ENCODE measurements around the gene AADACL4.
"Not testable (repeated sequence)": the region's sequence is repeated elsewhere in the genome, so short reads cannot be mapped to it uniquely, and the experiment has no call there.

The AADACL4 gene

DNA sequence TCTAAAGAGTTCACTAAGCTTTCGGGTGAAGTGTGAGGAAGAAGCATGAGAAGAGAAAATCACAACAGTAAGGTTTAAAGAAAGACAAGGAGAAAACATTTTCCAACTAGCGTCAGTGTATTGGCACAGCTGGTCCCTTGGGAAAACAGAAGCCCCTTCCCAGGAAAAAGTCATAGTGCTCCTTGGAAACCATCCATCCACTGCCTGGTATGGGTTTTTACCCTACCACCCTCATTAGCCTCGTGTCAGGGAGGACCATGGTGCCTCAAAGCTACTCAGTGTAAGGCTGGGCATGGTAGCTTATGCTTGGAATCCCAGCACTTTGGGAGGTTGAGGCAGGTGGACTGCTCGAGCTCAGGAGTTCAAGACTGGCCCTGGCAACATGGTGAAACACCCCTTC is 12.7 kb downstream of the AADACL4 start:
- Histone ChIP-seq H3K9ac (ENCODE audit: low read length) (no peak overlapping the region), H3K36me3 (ENCODE audit: control insufficient read depth, insufficient read depth, low read length) (no peaks in the 10 kb centered on the region), H3K27ac (ENCODE audit: low read depth, low read length) (no peak overlapping the region), H3K27me3 (ENCODE audit: control insufficient read depth, insufficient read depth, low read length) (no peaks in the 10 kb centered on the region), H3K4me3 (ENCODE audit: low read length) (no peak overlapping the region), H3K4me1 (ENCODE audit: control insufficient read depth, insufficient read depth, low read length) (no peaks in the 10 kb centered on the region)

DNA sequence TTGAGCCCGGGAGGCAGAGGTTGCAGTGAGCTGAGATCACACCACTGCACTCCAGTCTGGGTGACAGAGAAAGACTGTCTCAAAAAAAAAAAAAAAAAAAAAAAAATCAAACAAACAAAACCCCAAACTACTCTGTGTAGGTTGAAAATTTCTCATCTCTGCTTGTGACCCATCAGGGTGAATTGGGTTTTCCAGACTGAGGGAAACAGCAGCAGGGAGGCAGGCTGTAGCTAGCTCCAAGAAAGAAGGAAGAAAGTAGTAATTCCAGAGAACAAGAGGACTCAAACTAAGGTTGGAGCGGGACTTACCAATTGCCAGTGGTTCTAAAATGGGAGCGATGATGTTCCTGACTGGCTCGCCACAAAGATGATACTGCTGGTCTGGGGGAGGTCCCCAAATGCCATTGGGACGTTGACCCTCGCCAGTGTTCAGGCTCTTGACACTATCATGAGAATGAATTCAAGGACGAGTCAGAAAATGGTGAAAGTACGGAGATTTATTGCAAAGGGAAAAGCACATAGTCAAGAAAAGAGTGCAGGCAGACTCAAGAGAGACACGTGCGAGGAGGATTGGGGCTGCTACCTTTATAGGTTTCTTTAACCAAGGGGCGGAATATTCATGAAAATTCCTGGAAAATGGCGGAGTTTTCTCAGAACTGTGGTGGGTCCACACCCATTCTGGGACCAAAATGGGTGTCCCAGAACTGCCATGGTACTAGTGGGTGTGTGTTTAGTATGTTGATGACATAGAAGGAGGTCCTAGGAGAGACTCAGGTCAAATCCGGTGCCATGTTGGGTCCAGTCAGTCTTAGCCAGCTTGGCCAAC is 13.4 kb downstream of the AADACL4 start:
- Histone ChIP-seq H3K9ac (ENCODE audit: low read length) (no peak overlapping the region), H3K27me3 (ENCODE audit: control insufficient read depth, insufficient read depth, low read length) (no peaks in the 10 kb centered on the region), H3K4me3 (ENCODE audit: low read length) (no peak overlapping the region), H3K27ac (ENCODE audit: low read depth, low read length) (no peak overlapping the region), H3K36me3 (ENCODE audit: control insufficient read depth, insufficient read depth, low read length) (no peaks in the 10 kb centered on the region), H3K4me1 (ENCODE audit: control insufficient read depth, insufficient read depth, low read length) (no peaks in the 10 kb centered on the region)

DNA sequence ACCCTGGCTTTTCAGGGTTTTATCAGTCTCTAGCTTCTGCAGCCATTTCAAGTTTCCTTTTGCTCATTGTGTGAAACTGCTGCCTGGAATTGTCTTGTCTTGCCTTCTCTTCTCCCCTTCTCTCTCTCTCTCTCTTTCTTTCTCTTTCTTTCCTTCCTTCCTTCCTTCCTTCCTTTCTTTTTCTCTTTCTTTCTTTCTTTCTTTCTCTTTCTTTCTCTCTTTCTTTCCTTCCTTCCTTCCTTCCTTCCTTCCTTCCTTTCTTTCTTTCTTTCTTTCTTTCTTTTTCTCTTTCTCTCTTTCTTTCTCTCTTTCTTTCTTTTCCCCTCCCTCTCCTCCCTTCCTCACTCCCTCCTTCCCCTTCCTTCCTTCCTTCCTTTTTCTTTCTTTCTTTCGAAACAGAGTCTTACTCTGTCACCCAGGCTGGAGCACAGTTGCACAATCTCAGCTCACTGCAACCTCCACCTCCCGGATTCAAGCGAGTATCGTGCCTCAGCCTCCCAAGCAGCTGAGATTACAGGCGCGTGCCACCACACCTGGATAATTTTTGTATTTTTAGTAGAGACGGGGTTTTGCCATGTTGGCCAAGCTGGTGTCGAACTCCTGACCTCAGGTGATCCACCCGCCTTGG is 14.1 kb downstream of the AADACL4 start:
- not testable (repeated sequence) for H3K27me3 ChIP-seq (ENCODE audit: control insufficient read depth, insufficient read depth, low read length); H3K4me1 ChIP-seq (ENCODE audit: control insufficient read depth, insufficient read depth, low read length); H3K4me3 ChIP-seq (ENCODE audit: low read length); H3K9ac ChIP-seq (ENCODE audit: low read length); H3K27ac ChIP-seq (ENCODE audit: low read depth, low read length); H3K36me3 ChIP-seq (ENCODE audit: control insufficient read depth, insufficient read depth, low read length)

DNA sequence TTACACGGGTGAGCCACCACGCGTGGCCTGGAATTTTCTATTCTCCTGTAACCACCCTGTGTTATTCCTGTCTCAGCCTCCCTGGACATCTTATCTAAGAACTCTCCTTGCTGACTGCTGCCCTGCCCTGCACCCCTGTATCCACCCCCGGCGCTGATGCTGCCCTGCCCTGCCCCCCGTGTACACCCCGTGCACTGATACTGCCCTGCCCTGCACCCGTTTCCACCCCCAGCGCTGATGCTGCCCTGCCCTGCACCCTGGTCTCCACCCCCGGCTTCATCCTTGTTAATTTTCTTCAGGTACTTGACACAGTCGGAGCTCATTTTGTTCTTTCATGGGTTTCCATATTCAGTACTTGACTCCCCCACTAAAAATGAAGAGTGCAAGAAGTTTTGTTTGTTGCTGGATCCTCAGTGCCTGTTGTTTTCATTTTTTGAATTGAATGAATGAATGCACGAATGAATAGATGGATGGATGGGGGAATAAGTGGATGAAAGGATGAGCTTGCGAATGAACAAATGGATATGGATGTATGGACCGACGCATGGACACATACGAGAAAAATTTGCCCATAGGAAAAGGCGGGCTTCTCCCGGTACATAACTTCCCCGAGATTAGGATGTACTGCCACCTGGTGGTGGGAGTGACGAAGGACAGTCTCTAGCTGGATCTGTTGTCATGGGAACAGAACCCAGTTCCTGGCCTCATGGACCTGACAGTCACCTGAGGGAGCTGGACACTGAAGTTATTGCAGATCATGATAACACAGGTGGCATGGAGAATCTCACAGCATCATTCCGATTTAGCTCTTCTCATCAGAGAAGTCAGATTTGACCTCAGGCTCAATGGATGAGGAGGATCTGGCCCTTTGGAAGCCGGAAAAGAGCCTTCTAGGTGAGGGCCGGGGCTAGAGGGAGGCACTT is 14.9 kb downstream of the AADACL4 start:
- H3K4me3 ChIP-seq (ENCODE audit: low read length) = no peak overlapping the region
- no peak overlapping the region for H3K9ac ChIP-seq (ENCODE audit: low read length)
- no peak overlapping the region for H3K27ac ChIP-seq (ENCODE audit: low read depth, low read length)
- no peaks in the 10 kb centered on the region for H3K4me1 ChIP-seq (ENCODE audit: control insufficient read depth, insufficient read depth, low read length)
- no peaks in the 10 kb centered on the region for H3K36me3 ChIP-seq (ENCODE audit: control insufficient read depth, insufficient read depth, low read length)
- no peaks in the 10 kb centered on the region for H3K27me3 ChIP-seq (ENCODE audit: control insufficient read depth, insufficient read depth, low read length)

DNA sequence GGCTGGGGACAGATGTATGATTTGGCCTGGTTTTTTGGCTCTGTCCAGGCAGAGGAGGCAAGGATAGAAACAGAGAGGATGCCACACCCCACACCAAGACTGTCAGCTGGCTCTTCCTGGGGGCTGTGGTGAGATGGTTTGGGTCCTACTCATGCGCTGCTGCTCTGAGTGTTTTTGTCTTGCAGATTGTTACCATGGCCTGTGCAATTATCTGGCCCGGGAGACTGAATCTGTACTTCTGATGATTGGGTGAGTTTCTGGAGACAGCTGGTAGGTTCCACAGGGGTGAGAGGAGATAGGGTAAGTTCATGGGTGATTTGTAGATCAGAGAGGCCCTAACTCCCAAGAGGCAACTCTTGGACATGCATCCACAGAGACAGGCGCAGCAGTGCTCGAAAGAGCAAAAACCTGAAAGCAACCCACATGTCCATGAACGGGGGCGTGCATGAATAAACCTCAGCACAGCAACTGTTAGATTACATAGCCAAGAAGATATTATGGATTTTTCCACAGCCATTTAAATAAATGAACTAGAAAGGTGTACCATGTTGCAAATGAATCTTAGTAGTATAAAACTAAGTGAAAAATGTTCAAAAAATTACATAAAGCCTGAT is 17.8 kb downstream of the AADACL4 start:
- H3K4me3 ChIP-seq (ENCODE audit: low read length) = no peak overlapping the region
- H3K4me1 ChIP-seq (ENCODE audit: control insufficient read depth, insufficient read depth, low read length) = no peaks in the 10 kb centered on the region
- H3K27ac ChIP-seq (ENCODE audit: low read depth, low read length) = no peak overlapping the region
- no peak overlapping the region for H3K9ac ChIP-seq (ENCODE audit: low read length)
- no peaks in the 10 kb centered on the region for H3K36me3 ChIP-seq (ENCODE audit: control insufficient read depth, insufficient read depth, low read length)
- no peaks in the 10 kb centered on the region for H3K27me3 ChIP-seq (ENCODE audit: control insufficient read depth, insufficient read depth, low read length)

DNA sequence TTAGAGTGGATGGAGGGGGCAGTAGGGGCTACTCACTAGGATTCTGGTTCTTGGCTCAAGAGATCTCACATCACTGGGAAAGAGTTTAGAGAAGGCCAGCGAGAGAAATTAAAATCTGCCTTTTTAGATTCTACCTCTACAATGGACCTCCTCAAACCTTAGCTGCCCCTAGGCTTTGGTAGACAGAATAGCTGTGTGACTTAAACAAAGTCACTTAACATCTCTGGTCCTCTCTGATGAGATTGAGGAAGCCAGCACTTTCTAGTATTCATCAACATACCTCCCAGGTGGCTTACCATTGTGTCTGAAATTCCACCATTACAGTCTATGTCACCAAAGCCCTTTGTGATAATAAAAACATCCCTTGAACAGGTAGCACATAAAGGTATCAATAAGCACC is 18.7 kb downstream of the AADACL4 start:
- no peak overlapping the region for H3K27ac ChIP-seq (ENCODE audit: low read depth, low read length)
- no peaks in the 10 kb centered on the region for H3K4me1 ChIP-seq (ENCODE audit: control insufficient read depth, insufficient read depth, low read length)
- H3K9ac ChIP-seq (ENCODE audit: low read length) = no peak overlapping the region
- H3K36me3 ChIP-seq (ENCODE audit: control insufficient read depth, insufficient read depth, low read length) = no peaks in the 10 kb centered on the region
- no peaks in the 10 kb centered on the region for H3K27me3 ChIP-seq (ENCODE audit: control insufficient read depth, insufficient read depth, low read length)
- no peak overlapping the region for H3K4me3 ChIP-seq (ENCODE audit: low read length)

DNA sequence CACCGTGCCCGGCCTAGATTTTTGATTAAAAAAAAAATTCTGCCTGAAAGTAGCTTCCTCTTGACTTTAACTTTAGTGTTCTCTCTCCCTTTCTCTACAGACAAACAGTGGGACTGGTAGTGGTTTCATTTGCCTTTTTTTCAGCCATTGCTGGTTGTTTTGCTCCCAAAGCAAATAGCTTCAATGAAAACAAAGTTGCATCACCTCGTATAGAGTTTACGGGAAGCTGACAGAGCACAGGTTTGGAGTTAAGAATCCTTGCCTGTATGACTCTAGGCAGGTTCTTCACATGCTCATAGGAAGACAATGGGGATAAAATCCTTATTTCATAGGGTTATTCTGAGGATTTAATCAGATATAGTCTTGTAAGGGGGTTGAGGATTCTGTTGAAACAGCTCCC is 21.6 kb downstream of the AADACL4 start:
- Histone ChIP-seq H3K27ac (ENCODE audit: low read depth, low read length) (no peak overlapping the region), H3K9ac (ENCODE audit: low read length) (no peak overlapping the region), H3K36me3 (ENCODE audit: control insufficient read depth, insufficient read depth, low read length) (no peaks in the 10 kb centered on the region), H3K27me3 (ENCODE audit: control insufficient read depth, insufficient read depth, low read length) (no peaks in the 10 kb centered on the region), H3K4me1 (ENCODE audit: control insufficient read depth, insufficient read depth, low read length) (no peaks in the 10 kb centered on the region), H3K4me3 (ENCODE audit: low read length) (no peak overlapping the region)

DNA sequence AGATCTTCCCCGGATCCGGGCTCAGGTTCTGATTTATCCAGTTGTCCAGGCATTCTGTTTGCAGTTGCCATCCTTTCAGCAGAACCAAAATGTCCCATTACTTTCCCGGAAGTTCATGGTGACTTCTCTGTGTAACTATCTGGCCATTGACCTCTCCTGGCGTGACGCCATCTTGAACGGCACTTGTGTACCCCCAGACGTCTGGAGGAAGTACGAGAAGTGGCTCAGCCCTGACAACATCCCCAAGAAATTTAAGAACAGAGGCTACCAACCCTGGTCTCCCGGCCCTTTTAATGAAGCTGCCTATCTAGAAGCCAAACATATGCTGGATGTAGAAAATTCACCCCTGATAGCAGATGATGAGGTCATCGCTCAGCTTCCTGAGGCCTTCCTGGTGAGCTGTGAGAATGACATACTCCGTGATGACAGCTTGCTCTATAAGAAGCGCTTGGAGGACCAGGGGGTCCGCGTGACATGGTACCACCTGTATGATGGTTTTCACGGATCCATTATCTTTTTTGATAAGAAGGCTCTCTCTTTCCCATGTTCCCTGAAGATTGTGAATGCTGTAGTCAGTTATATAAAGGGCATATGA is 22.4 kb downstream of the AADACL4 start:
- H3K36me3 ChIP-seq (ENCODE audit: control insufficient read depth, insufficient read depth, low read length) = no peaks in the 10 kb centered on the region
- H3K4me3 ChIP-seq (ENCODE audit: low read length) = no peak overlapping the region
- H3K4me1 ChIP-seq (ENCODE audit: control insufficient read depth, insufficient read depth, low read length) = no peaks in the 10 kb centered on the region
- no peak overlapping the region for H3K27ac ChIP-seq (ENCODE audit: low read depth, low read length)
- no peak overlapping the region for H3K9ac ChIP-seq (ENCODE audit: low read length)
- no peaks in the 10 kb centered on the region for H3K27me3 ChIP-seq (ENCODE audit: control insufficient read depth, insufficient read depth, low read length)

DNA sequence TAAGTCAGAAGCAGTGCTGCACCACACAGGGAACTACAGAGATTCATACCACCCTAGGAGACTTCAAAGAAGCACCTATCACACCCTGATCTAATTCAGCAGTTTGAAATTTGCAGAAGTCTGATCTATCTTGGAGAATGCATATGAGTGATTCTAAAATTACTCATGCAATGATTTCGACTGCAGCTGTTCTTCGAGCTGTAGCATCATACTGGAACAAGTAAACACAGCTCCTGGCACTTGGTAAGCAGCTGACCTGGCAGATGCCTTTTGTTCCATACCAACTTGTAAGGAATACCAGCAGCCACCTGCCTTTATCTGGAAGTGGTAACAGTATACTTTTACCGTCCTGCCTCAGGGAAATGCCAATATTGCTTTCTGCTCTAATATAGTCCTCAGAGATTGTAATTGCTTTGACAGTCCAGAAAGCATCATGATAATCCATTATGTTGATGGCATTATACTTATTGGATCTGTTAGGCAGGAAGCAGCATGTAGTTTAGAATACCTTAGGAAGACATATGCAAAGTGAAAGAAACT is 25.7 kb downstream of the AADACL4 start:
- Histone ChIP-seq H3K36me3 (ENCODE audit: control insufficient read depth, insufficient read depth, low read length) (no peaks in the 10 kb centered on the region), H3K4me3 (ENCODE audit: low read length) (no peak overlapping the region), H3K4me1 (ENCODE audit: control insufficient read depth, insufficient read depth, low read length) (no peaks in the 10 kb centered on the region), H3K27ac (ENCODE audit: low read depth, low read length) (no peak overlapping the region), H3K27me3 (ENCODE audit: control insufficient read depth, insufficient read depth, low read length) (no peaks in the 10 kb centered on the region), H3K9ac (ENCODE audit: low read length) (no peak overlapping the region)

DNA sequence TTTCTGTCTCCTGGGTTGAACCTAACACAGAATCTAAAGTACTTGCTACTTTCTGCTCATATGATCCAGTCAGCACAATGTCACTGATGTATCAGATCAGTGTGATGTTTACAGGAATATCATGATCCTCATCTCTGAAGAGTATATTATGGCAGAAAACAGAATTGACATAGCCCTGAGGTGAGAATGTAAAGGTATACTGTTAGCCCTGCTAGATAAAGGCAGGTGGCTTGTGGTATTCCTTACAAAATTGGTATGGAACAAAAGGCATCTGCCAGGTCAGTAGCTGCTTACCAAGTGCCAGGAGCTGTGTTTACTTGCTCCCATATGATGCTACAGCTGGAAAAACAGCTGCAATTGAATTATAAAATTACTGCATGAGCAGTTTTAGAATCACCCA is 30.5 kb downstream of the AADACL4 start:
- Histone ChIP-seq H3K36me3 (ENCODE audit: control insufficient read depth, insufficient read depth, low read length) (no peaks in the 10 kb centered on the region), H3K4me1 (ENCODE audit: control insufficient read depth, insufficient read depth, low read length) (no peaks in the 10 kb centered on the region), H3K27me3 (ENCODE audit: control insufficient read depth, insufficient read depth, low read length) (no peaks in the 10 kb centered on the region), H3K27ac (ENCODE audit: low read depth, low read length) (no peak overlapping the region), H3K9ac (ENCODE audit: low read length) (no peak overlapping the region), H3K4me3 (ENCODE audit: low read length) (no peak overlapping the region)

DNA sequence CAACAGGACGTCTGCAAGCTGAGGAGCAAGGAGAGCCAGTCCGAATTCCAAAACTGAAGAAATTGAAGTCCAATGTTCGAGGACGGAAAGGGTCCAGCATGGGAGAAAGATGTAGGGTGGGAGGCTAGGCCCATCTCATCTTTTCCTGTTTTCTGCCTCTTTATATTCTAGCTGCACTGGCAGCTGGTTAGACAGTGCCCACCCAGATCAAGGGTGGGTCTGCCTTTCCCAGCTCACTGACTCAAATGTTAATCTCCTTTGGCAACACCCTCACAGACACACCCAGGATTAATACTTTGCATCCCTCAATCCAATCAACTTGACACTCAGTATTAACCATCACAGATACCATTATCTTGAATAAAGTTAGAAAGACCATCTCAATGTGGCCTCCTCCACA is 32.2 kb downstream of the AADACL4 start:
- H3K27me3 ChIP-seq (ENCODE audit: control insufficient read depth, insufficient read depth, low read length); H3K36me3 ChIP-seq (ENCODE audit: control insufficient read depth, insufficient read depth, low read length); H3K4me1 ChIP-seq (ENCODE audit: control insufficient read depth, insufficient read depth, low read length); H3K4me3 ChIP-seq (ENCODE audit: low read length); H3K27ac ChIP-seq (ENCODE audit: low read depth, low read length); H3K9ac ChIP-seq (ENCODE audit: low read length): not testable (repeated sequence)

DNA sequence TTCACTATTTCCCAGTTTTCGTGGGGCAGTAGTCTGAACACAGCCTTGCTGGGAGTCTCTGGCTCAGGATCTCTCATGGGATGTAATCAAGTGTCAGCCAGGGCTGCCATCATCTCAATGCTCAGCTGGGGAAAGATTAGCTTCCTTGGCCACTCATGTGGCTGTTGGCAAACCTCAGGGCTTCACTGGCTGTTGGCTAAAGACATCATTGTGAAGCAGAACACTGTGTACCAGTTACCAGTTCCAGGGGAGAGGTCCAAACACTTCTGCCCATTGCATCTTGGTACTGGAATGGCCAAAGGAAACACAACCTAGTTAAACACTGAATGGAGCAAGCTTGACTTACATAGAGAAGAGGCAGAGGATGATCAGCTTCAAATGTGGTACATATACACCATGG is 33.7 kb downstream of the AADACL4 start:
- Histone ChIP-seq H3K27ac (ENCODE audit: low read depth, low read length) (no peak overlapping the region), H3K4me1 (ENCODE audit: control insufficient read depth, insufficient read depth, low read length) (no peaks in the 10 kb centered on the region), H3K27me3 (ENCODE audit: control insufficient read depth, insufficient read depth, low read length) (no peaks in the 10 kb centered on the region), H3K36me3 (ENCODE audit: control insufficient read depth, insufficient read depth, low read length) (no peaks in the 10 kb centered on the region), H3K4me3 (ENCODE audit: low read length) (no peak overlapping the region), H3K9ac (ENCODE audit: low read length) (no peak overlapping the region)
